Peyer's patch (tissue), 4 donors: ENCODE measurements around the gene VDAC1.

Source experiments
- POLR2A ChIP-seq, 2 donors: fragments of 450-650 bp; IDR thresholded peaks; one replicate each; pipeline ENCODE4 v1.5.1; 2017; ENCODE audit warnings: antibody characterized with exemption in 2 of 2, mild to moderate bottlenecking in 2 of 2, moderate library complexity in 2 of 2
- TF ChIP-seq, protein P1 (sequence below), 6 experiments: fragments of 450-650 bp in 4 of 6; fragments of 200-600 bp in 2 of 6; sonication (generic) in 1 of 6; IDR thresholded peaks; one replicate each; pipeline ENCODE4 v1.5.1; 2017 to 2019; ENCODE audit warnings: antibody characterized with exemption in 6 of 6, mild to moderate bottlenecking in 3 of 6, moderate library complexity in 1 of 6

DNA sequence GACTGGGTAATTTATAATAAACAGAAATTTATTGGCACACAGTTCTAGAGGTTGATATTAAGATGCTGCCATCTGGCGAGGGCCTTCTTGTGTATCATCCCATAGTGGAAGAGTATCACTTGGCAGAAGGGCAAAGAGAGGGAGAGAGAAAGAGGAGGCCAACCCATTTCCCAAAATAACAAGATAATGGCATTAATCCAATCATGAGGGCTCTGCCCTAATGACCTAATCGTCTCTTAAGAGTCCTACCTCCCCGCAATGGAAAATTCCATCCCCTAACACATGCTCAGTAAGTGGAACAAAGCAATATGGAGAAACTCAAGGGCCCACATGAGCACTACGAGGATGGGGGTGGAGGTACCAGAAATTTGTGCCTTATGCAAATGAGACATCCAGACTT lies 17.6 kb upstream of the VDAC1 start:
- TF ChIP-seq, protein P1, sequence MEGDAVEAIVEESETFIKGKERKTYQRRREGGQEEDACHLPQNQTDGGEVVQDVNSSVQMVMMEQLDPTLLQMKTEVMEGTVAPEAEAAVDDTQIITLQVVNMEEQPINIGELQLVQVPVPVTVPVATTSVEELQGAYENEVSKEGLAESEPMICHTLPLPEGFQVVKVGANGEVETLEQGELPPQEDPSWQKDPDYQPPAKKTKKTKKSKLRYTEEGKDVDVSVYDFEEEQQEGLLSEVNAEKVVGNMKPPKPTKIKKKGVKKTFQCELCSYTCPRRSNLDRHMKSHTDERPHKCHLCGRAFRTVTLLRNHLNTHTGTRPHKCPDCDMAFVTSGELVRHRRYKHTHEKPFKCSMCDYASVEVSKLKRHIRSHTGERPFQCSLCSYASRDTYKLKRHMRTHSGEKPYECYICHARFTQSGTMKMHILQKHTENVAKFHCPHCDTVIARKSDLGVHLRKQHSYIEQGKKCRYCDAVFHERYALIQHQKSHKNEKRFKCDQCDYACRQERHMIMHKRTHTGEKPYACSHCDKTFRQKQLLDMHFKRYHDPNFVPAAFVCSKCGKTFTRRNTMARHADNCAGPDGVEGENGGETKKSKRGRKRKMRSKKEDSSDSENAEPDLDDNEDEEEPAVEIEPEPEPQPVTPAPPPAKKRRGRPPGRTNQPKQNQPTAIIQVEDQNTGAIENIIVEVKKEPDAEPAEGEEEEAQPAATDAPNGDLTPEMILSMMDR (IDR thresholded peaks at IDR 0.05), result no peak
- no peak for TF ChIP-seq POLR2A (IDR thresholded peaks at IDR 0.05)
